ENCODE measurements around the gene SHC1.

Gene SHC1

GRCh38 chr1:154960446-154961136 is 10.0 kb downstream of the SHC1 start:
- no peak overlapping the region for H3K18ac ChIP-seq (ENCODE audit: low read length)
- peaks cover 9% of the 10 kb centered on the region for H3K79me2 ChIP-seq (ENCODE audit: control insufficient read depth, insufficient read depth, low read length)
- no peak overlapping the region for H3K27ac ChIP-seq (ENCODE audit: low read depth, low read length)
- WGBS (ENCODE audit: extremely low coverage, insufficient coverage, low lambda C conversion rate) = no CpG with 5 or more reads among the region's 10 CpGs
- H3K79me1 ChIP-seq (ENCODE audit: low read length) = peaks cover 8% of the 10 kb centered on the region
- H3K4me2 ChIP-seq (ENCODE audit: low read length) = peak overlapping the region; percentile 63
- H3K9ac ChIP-seq (ENCODE audit: low read length) = peak overlapping the region; percentile 84
- no peak overlapping the region for H4K8ac ChIP-seq (ENCODE audit: low read depth, low read length)
- H4K5ac ChIP-seq (ENCODE audit: low read length) = no peak overlapping the region
- no peak overlapping the region for H2AK5ac ChIP-seq (ENCODE audit: low read length)
- no peak overlapping the region for H3K4ac ChIP-seq (ENCODE audit: low read depth, low read length)
- peaks cover 7% of the 10 kb centered on the region for H3K4me1 ChIP-seq (ENCODE audit: control insufficient read depth, low read depth, low read length)
- H3K27me3 ChIP-seq (ENCODE audit: insufficient read depth, low read length, poor library complexity) = no peaks in the 10 kb centered on the region
- no peak overlapping the region for H2BK15ac ChIP-seq (replicated peaks; ENCODE audit: low read depth)
- H3K23ac ChIP-seq (ENCODE audit: low read length) = no peak overlapping the region
- no peak for DNase-seq
- H2BK5ac ChIP-seq (ENCODE audit: low read length) = no peak overlapping the region
- peak overlapping the region; percentile 58 for H3K4me3 ChIP-seq (ENCODE audit: low read length)
- no peak overlapping the region for H2BK120ac ChIP-seq (ENCODE audit: low read depth, low read length)
- H3K56ac ChIP-seq (ENCODE audit: low read length) = peak overlapping the region; percentile 95
- H3K36me3 ChIP-seq (ENCODE audit: control insufficient read depth, insufficient read depth, low read length) = peaks cover 15% of the 10 kb centered on the region

GRCh38 chr1:154959426-154959780 is 11.1 kb downstream of the SHC1 start:
- no peak overlapping the region for H3K56ac ChIP-seq (ENCODE audit: low read length)
- H3K9ac ChIP-seq (ENCODE audit: low read length) = no peak overlapping the region
- peaks cover 6% of the 10 kb centered on the region for H3K79me2 ChIP-seq (ENCODE audit: control insufficient read depth, insufficient read depth, low read length)
- no peak overlapping the region for H3K23ac ChIP-seq (ENCODE audit: low read length)
- H3K27ac ChIP-seq (ENCODE audit: low read depth, low read length) = no peak overlapping the region
- no peak overlapping the region for H3K4me3 ChIP-seq (ENCODE audit: low read length)
- peaks cover 9% of the 10 kb centered on the region for H3K36me3 ChIP-seq (ENCODE audit: control insufficient read depth, insufficient read depth, low read length)
- no peak overlapping the region for H2BK15ac ChIP-seq (replicated peaks; ENCODE audit: low read depth)
- H2AK5ac ChIP-seq (ENCODE audit: low read length) = no peak overlapping the region
- H2BK120ac ChIP-seq (ENCODE audit: low read depth, low read length) = no peak overlapping the region
- no peak for DNase-seq
- no CpG with 5 or more reads among the region's 7 CpGs for WGBS (ENCODE audit: extremely low coverage, insufficient coverage, low lambda C conversion rate)
- H4K5ac ChIP-seq (ENCODE audit: low read length) = no peak overlapping the region
- no peaks in the 10 kb centered on the region for H3K27me3 ChIP-seq (ENCODE audit: insufficient read depth, low read length, poor library complexity)
- peaks cover 11% of the 10 kb centered on the region for H3K4me1 ChIP-seq (ENCODE audit: control insufficient read depth, low read depth, low read length)
- peaks cover 9% of the 10 kb centered on the region for H3K79me1 ChIP-seq (ENCODE audit: low read length)
- H4K8ac ChIP-seq (ENCODE audit: low read depth, low read length) = no peak overlapping the region
- no peak overlapping the region for H2BK5ac ChIP-seq (ENCODE audit: low read length)
- H3K4me2 ChIP-seq (ENCODE audit: low read length) = no peak overlapping the region
- no peak overlapping the region for H3K18ac ChIP-seq (ENCODE audit: low read length)
- H3K4ac ChIP-seq (ENCODE audit: low read depth, low read length) = no peak overlapping the region

GRCh38 chr1:154958681-154959425 is 11.7 kb downstream of the SHC1 start:
- Histone ChIP-seq H3K4ac (ENCODE audit: low read depth, low read length) (no peak overlapping the region), H3K23ac (ENCODE audit: low read length) (no peak overlapping the region), H4K5ac (ENCODE audit: low read length) (no peak overlapping the region), H2BK15ac (replicated peaks; ENCODE audit: low read depth) (no peak overlapping the region), H3K79me2 (ENCODE audit: control insufficient read depth, insufficient read depth, low read length) (peaks cover 6% of the 10 kb centered on the region), H3K27me3 (ENCODE audit: insufficient read depth, low read length, poor library complexity) (no peaks in the 10 kb centered on the region), H3K36me3 (ENCODE audit: control insufficient read depth, insufficient read depth, low read length) (peaks cover 6% of the 10 kb centered on the region), H3K27ac (ENCODE audit: low read depth, low read length) (no peak overlapping the region), H3K9ac (ENCODE audit: low read length) (no peak overlapping the region), H3K18ac (ENCODE audit: low read length) (no peak overlapping the region), H3K4me2 (ENCODE audit: low read length) (no peak overlapping the region), H3K56ac (ENCODE audit: low read length) (no peak overlapping the region), H3K4me1 (ENCODE audit: control insufficient read depth, low read depth, low read length) (peaks cover 11% of the 10 kb centered on the region), H2BK120ac (ENCODE audit: low read depth, low read length) (no peak overlapping the region), H3K79me1 (ENCODE audit: low read length) (peaks cover 9% of the 10 kb centered on the region), H2BK5ac (ENCODE audit: low read length) (no peak overlapping the region), H3K4me3 (ENCODE audit: low read length) (no peak overlapping the region), H4K8ac (ENCODE audit: low read depth, low read length) (no peak overlapping the region), H2AK5ac (ENCODE audit: low read length) (no peak overlapping the region)
- DNase-seq = no peak
- WGBS (ENCODE audit: extremely low coverage, insufficient coverage, low lambda C conversion rate) = no CpG with 5 or more reads among the region's 16 CpGs

- H3K56ac ChIP-seq (ENCODE audit: low read length) = no peak overlapping the region
- H4K5ac ChIP-seq (ENCODE audit: low read length) = no peak overlapping the region
- H3K18ac ChIP-seq (ENCODE audit: low read length) = no peak overlapping the region
- H3K27ac ChIP-seq (ENCODE audit: low read depth, low read length) = no peak overlapping the region
- no peak overlapping the region for H3K4ac ChIP-seq (ENCODE audit: low read depth, low read length)
- peaks cover 7% of the 10 kb centered on the region for H3K79me1 ChIP-seq (ENCODE audit: low read length)
- H4K8ac ChIP-seq (ENCODE audit: low read depth, low read length) = no peak overlapping the region
- no peak overlapping the region for H2AK5ac ChIP-seq (ENCODE audit: low read length)
- no peak for DNase-seq
- no peak overlapping the region for H3K4me3 ChIP-seq (ENCODE audit: low read length)
- H3K36me3 ChIP-seq (ENCODE audit: control insufficient read depth, insufficient read depth, low read length) = no peaks in the 10 kb centered on the region
- no CpG with 5 or more reads among the region's 2 CpGs for WGBS (ENCODE audit: extremely low coverage, insufficient coverage, low lambda C conversion rate)
- no peak overlapping the region for H2BK5ac ChIP-seq (ENCODE audit: low read length)
- H3K9ac ChIP-seq (ENCODE audit: low read length) = no peak overlapping the region
- H2BK15ac ChIP-seq (replicated peaks; ENCODE audit: low read depth) = no peak overlapping the region
- H3K4me2 ChIP-seq (ENCODE audit: low read length) = no peak overlapping the region
- H3K79me2 ChIP-seq (ENCODE audit: control insufficient read depth, insufficient read depth, low read length) = peaks cover 6% of the 10 kb centered on the region
- H3K4me1 ChIP-seq (ENCODE audit: control insufficient read depth, low read depth, low read length) = peaks cover 11% of the 10 kb centered on the region
- H3K23ac ChIP-seq (ENCODE audit: low read length) = no peak overlapping the region
- H3K27me3 ChIP-seq (ENCODE audit: insufficient read depth, low read length, poor library complexity) = no peaks in the 10 kb centered on the region
- H2BK120ac ChIP-seq (ENCODE audit: low read depth, low read length) = no peak overlapping the region
These were observed 12.5 kb downstream of the SHC1 start for GRCh38 chr1:154958036-154958435.

- peak overlapping the region; percentile 85 for H3K9ac ChIP-seq (ENCODE audit: low read length)
- no peak for DNase-seq
These were observed 13.4 kb downstream of the SHC1 start for GRCh38 chr1:154957091-154957657.

More at GRCh38 chr1:154957091-154957657, 13.4 kb downstream of the SHC1 start:
- Histone ChIP-seq H4K5ac (ENCODE audit: low read length) (no peak overlapping the region), H3K36me3 (ENCODE audit: control insufficient read depth, insufficient read depth, low read length) (no peaks in the 10 kb centered on the region), H3K4me3 (ENCODE audit: low read length) (no peak overlapping the region), H3K27me3 (ENCODE audit: insufficient read depth, low read length, poor library complexity) (no peaks in the 10 kb centered on the region), H2BK15ac (replicated peaks; ENCODE audit: low read depth) (no peak overlapping the region), H3K4me1 (ENCODE audit: control insufficient read depth, low read depth, low read length) (peaks cover 11% of the 10 kb centered on the region), H3K27ac (ENCODE audit: low read depth, low read length) (no peak overlapping the region), H3K23ac (ENCODE audit: low read length) (no peak overlapping the region), H3K4ac (ENCODE audit: low read depth, low read length) (no peak overlapping the region), H3K56ac (ENCODE audit: low read length) (peak overlapping the region; percentile 64), H3K4me2 (ENCODE audit: low read length) (no peak overlapping the region), H2AK5ac (ENCODE audit: low read length) (no peak overlapping the region), H3K79me2 (ENCODE audit: control insufficient read depth, insufficient read depth, low read length) (peaks cover 6% of the 10 kb centered on the region), H2BK5ac (ENCODE audit: low read length) (no peak overlapping the region), H3K18ac (ENCODE audit: low read length) (no peak overlapping the region), H4K8ac (ENCODE audit: low read depth, low read length) (no peak overlapping the region), H3K79me1 (ENCODE audit: low read length) (peaks cover 7% of the 10 kb centered on the region), H2BK120ac (ENCODE audit: low read depth, low read length) (no peak overlapping the region)
- no CpG with 5 or more reads among the region's 9 CpGs for WGBS (ENCODE audit: extremely low coverage, insufficient coverage, low lambda C conversion rate)
